ENCODE measurements around the gene KRT76.
"Not testable (repeated sequence)": the region's sequence is repeated elsewhere in the genome, so short reads cannot be mapped to it uniquely, and the experiment has no call there.

KRT76 gene

DNA sequence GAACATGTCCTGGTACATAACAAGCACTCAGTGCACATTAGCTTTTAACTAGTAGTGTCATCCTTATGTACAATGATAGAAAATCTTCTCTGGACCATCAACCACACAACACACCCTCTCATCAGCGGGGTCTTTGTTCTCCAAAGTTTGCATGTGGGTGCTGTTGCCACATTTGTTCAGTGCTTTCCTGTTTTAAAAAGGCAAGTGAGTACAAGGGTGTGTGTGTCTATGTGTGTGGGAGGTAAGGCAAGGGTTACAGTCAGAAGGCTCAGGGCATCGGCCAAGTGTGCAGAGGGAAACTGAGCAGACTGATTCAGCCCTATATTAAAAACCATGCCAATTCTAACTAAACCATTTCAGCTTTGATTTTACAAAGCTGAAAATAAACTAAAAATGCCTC lies 17.9 kb downstream of the KRT76 start:
- DNase-seq (ENCODE audit: low read depth), result no peak

DNA sequence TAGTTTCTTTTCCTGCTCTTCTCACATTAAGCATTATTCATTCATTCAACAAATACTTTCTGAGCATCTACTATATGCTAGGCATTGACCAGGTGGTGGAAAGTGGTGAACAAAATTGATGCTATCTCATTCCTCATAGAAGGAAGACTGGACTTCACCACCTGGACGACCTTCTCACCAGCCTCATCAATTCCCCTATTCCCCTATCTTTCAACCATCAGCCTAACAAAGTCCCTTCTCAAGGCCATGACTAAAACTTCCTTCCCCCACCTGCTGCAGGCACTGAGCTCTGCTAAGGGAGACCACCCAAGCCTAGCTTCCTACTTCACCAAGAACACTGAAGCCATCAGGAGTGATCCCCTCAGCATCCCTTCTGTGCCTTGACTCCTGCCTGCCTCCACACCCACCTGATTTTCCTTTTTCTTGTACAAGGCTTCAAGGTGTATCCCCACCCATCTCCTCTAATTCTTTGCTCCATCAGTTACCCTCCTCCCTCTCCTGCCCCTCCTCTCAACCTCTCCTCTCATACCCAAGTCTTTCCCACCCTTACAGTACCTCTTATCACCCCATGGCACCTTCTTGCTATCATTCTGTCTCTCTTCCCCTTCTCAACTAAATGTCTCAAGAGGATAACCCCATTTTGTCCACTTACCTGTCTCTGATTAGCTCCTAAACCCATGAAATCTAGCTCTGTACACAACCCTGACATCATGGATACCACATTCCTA lies 19.5 kb downstream of the KRT76 start:
- DNase-seq (ENCODE audit: low read depth), result no peak

DNA sequence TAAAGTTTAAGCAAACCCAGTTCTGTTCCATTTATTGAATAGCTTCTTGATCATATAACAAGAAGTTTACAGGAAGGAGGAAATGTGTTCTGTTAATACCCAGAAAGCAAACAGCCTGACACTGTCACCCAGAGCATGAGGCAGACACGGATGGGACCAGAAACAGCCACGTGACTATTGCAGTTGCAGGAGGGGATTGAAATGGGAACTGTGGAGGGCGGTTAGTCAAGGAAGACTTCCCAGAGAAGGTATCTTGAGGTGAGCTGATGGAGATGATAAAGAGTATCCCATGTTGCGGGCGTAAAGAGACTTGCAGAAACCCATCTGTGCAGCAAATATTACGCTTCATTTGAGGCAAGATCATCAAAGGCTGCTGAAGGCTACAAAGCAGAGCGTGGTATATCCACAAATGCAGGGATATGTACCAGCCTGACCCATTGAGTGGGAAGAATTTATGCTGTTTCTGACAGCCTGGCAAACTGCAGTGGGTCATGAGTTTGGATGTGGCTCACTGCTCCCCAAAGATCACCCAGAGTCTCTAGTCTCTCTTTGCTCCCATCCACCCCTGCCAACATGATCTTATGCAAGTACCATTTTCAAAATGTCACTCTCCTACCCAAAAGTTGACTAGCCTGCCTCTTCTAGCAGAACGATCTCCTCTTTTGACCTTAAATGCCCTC lies 20.7 kb downstream of the KRT76 start:
- DNase-seq (ENCODE audit: low read depth), result no peak

DNA sequence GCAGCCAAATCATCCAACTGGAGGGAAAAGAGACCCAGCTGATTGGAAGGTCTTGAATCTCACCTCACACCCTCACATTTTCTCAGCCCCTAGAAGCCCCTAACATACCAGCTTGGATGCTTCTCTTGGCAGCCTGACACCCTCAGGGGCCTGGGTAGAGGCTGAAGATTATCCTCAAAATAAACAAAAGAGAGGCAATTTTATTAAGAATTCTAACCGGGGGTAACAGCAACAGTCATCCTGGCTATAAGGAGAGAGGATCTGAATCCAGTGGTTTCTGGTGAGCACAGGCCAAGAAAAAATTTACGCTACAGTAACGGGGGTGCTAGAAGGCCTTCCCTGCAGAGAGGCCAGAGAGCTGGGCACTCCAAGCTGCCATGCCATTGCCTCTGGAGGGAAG lies 21.6 kb downstream of the KRT76 start:
- DNase-seq (ENCODE audit: low read depth), result no peak

DNA sequence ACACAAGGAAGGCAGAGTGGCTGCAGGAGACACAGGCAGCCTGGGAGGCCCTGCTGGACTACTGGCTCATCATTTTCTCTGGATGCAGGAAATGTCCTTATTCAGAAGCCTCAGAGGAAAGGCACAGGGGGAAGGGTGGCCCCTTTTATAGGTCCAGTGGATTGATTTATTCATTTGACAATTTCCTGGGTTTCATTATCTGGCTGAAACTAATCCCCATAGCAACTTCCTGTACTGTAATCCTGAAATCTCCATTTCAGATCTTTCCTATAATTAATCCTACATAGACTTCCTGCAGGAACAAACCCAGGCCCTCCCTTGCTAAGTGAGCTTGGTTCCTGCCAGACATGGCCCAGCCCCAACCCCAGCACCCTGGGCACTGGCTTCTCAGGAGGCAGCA lies 23.0 kb downstream of the KRT76 start:
- no peak for DNase-seq (ENCODE audit: low read depth)

DNA sequence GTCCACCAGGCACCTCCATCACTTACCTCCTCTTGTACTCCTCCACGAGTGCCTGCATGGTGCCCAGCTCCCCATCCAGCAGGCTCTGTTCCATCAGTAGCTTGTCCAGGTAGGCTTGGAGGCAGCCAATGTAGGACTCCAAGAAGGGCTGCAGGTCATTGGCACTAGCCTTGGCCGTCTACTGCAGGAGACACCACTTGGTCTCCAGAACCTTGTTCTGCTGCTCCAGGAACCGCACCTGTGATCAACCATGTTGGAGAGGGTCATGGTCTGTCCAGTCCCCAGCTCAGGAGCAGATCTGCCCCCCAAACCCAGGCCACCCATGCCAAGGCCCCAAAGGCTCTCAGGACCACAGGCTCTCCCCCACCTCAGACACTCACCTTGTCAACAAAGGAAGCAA lies 23.9 kb downstream of the KRT76 start:
- DNase-seq (ENCODE audit: low read depth), result no peak

DNA sequence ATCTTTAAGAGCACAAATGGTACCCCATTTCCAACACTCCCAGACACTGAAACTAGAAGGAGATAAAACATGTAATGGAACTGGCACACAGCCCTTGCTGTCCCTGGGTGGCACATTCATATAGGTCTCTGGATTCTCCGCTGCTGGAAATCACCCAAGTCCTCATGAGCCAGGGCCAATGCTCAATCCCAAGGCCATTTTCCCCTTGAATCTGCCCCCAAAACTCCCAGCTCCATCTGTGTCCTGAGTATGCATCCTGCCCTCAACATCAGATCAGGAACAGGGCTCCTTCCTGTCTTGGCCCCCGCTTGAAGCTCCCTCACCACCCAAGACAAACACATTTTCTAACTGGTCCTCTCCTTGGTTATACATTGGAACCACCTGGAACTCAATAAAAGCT lies 24.6 kb downstream of the KRT76 start:
- DNase-seq (ENCODE audit: low read depth), result no peak

DNA sequence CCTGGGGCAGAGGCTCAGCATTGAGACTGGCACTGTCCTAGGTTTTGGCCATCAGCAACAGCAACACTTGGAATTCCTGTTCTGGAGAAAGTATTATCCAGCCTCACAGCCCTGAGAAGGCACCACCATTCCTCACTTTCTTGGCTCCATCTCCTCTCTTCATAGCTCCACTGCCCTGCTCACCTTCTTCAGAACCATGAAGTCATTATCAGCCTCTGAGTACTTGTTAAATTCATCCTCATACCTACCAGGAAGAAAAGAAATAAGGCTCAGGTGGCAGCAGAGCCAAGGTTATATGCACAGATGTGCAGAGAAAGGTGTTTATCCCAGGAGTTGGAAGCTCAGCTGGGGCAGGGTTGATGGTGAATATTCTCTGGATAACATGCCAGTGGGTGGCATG lies 25.4 kb downstream of the KRT76 start:
- no peak for DNase-seq (ENCODE audit: low read depth)

DNA sequence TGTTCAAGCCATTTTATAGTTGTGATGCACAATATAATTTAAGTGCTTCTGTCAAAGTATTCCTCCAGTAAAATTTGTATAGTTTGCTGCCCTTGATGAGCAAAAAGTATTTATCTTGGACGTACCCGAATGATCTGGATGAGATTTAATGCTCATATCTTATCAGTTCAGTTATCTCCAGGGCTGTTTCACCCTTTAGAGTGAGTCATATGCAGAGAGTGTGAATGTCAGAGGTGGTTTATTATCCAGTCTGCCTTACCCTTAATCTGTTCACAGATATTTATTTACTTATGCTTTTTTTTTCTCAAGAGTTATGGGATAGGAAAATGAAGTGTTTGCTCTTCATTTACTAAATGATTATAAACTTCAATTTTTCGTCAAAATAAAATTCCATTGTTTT lies 26.6 kb downstream of the KRT76 start:
- DNase-seq (ENCODE audit: low read depth), result not testable (repeated sequence)

DNA sequence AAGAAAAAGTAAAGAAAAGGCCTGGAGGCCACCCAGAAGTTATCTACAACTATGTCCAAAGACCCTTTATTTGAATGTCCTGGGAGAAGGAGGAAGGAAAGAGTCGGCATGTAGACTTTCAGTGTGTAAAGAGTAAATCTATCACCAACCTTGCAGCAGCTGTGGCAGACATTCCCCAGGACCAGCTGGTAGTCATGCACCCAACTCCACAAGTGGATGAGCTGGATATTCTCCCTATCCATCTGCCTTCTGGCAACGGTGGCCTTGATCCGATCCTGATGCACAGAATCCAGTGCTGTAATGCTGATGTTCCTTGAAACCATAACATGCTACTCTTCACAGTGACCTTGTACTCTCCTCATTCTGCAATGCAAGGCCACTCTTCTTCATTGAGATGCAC lies 27.3 kb downstream of the KRT76 start:
- DNase-seq (ENCODE audit: low read depth), result no peak

DNA sequence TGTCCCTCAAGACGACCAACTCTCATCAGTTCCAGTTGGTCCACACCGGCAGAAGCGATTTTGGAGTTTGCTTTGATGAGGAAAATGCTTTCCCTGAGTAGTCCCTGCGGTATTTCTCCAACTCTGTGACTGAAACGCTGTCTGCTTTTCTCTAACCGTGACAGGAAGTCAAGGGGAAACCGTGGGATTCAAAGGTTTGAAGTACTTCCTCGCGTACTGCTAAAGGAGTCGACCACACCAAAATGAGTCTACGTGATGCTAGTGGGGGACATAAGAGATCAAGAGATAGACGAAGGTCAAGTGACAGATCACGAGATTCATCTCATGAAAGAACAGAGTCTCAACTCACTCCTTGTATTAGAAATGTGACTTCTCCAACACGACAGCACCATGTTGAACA lies 28.6 kb downstream of the KRT76 start:
- DNase-seq (ENCODE audit: low read depth), result no peak

DNA sequence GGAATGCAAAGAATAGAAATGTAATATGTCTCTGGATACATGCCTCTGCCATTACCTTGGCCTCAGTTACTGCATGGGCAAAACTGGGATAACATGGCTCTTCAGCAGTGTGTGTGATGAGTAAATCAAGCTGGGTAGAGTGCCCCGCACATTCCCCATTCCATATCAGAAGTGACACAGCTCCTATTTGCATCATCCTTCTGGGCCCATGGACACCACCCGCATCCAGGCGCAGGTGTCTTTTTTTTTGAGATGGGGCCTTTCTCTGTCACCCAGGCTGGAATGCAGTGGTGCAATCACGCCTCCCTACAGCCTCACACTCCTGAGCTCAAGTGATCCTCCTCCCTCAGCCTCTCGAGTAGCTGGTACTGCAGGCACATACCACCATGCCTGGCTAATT lies 31.6 kb downstream of the KRT76 start:
- no peak for DNase-seq (ENCODE audit: low read depth)

DNA sequence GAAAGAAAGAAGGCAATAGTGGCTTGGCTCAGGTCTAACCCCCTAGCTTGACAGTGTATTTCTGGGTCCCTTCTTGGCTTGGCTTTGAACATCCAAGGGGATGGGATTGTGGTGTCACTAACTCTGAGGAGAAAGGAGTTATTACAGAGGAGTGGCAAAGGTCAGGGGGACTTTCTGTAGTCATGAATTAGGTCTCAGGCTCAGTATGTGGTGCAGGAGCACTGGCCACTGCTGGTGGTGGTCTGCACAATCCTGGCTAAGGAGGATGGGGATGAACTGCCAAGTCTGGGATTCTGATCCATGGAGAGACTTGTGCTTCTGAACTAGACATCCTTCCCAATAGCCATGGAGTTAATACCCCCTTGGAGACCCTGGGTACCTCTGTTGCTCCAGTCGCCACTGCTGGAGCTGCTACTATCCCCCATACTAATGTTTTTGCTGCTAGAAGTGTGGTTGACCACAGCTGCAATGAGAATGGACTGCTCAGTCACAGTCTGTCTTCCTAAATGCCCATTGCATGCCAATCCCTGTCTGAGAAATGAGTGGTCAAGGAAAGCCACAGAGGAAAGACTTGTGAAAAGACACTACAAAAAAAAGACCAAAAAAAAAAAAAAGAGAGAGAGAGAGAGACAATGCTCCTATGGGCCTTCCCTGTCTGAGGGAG lies 32.5 kb downstream of the KRT76 start:
- DNase-seq (ENCODE audit: low read depth), result no peak

DNA sequence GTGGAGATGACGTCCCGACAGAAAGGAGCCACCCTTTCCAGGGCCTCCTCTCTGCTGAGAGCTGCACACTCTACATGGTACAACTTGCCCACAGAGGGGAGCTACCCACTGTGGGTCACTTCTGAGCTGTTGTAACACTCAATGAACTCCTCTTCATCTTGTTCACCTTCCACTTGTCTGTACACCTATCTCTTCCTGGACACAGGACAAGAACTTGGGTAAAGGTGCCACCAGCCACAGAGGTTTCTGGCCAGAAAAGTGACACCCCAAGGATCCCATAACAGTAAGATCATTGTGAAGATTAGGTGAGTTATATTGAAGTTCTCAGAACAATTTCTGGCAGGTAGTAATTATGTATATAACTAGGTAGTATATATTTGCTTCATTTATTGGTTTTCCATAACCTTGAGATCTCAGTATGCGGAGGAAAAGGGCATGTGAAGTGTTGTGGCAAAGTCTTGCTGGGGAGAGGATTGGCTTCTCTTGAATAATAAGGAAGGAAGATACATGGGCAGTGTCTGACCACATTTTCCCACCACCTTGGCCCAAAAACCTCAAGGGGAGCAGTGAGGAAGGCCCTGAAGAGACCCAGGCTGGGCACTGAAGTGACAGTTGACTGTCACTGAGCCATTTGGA lies 34.2 kb downstream of the KRT76 start:
- no peak for DNase-seq (ENCODE audit: low read depth)

DNA sequence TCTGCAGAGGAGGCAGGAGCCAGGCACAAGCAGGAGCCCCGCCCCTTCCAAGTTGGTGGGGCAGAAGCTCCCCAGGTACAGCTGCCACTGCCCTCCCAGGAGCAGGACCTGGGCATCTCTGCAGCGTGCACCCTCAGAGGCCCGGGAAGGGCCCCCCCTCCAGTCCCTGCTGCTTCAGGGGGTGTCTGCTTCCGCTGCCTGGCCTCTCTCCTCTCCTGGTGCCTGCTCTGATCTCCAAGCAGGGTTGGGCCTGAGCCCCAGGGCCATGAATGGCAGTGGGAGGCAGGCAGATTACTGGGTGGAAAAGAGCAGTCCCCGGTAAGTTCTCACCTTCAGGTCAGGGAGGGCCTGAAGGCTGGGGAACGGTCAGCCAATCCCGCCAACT lies 35.0 kb downstream of the KRT76 start:
- no peak for DNase-seq (ENCODE audit: low read depth)

DNA sequence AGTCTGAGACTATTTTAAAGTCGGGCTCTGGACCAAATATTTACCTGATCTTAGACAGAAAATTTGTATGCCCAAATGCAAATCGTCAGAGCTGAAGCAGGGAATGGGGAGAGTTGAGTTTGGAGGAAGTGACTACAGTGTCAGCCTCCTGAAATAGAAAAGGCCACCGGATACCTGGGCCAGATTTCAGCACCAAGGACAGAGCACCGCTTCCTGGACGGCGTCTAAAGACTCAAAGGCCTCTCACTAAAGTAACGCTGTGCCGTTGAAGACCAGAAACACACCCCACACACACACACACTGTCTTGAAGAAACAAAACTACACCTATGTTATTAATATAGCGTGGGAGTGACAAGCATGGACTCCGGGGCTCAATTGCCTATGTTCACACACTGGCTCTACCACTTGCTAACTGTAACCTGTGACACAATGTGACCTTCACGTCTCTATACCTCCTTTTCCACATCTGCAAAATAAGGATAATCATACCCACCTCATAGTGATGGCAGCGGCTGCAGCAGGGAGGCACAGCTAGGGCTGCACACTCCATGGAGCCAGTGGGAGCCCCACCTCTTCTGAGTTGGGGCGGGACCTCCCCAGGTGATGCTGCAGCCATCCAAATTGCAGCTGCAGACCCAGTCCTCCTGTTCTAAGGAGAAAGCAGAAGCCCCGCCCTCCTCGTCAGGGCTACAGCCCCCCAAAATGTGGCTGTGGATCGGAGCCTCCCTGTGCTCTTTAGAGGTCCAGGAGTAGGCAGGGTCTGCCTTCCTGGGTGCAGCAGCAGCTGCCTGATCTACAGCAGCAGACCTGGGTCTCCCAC lies 35.6 kb downstream of the KRT76 start:
- peak; percentile 26 for DNase-seq (ENCODE audit: low read depth)

DNA sequence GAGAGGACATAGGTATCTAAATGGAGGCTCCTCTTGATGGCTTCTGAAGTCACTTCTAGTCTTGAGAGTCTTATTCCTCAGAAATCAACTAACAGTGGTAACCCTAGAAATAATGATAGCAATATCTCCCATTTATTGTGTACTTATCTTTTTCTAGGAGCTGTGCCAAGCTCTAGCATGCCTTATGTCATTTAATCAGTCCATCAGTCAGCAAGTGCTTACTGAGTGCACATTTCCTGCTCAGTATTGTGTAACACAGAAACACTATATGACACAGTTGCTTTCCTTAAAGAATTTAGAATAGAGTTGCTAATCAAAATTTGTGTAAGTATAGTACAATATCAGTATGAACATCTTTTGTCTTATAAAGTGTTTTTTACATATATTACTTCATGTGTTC lies 36.6 kb downstream of the KRT76 start:
- no peak for DNase-seq (ENCODE audit: low read depth)

DNA sequence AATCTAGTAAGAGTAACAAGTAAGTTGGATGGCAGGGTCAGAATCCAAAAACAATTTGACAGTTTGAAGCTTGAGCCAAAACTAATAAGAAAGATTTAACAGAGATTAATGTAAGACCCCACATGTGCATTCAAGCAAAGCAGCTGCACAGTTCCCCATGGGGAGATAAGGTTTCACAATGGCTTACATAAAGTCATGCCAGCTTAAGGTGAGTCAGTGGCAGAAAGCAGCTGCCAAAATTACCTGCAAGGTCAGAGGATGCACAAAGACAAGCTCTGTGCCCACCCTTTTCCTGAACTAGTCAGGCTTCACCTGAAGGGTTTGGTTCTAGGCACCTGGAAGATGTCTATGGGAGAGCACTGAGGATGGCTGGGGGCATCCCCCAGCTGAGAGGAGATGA lies 37.2 kb downstream of the KRT76 start:
- DNase-seq (ENCODE audit: low read depth), result no peak

DNA sequence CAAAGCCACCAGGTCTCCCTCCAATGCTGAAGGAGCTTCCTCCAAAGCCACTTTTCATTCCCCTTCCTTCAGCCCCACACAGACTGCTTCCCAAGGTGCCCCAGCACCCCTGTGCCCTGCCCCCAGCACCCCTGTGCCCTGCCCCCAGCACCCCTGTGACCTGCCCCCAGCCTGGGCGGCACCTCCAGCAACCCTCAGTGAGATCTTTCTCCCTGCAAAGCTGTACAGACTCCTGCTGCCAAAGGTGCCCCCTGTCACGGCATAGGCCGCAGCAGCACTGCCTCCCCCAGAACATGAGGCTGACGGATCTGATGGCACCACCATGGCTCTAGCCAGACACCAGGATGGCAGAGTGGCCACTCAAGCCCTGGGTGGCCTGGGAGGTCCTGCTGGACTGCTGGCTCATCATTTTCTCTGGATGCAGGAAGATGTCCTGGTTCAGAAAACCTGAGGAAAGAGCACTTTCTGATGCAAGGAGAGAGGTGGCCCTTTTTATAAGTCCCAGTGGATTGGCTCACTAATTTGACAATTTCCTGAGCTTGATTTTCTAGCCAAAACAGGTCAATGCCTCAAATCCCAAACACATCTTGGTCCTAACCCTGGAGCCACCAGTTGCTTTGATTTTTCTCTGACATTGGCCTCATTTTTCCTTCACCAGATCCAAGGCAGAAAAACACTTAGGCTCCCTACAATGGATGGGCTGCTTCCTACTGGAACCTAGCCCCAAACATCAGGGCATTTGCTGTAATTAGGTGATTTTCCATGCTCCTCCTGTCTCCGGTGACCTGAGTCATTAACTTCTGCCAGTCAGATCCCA lies 41.1 kb downstream of the KRT76 start:
- no peak for DNase-seq (ENCODE audit: low read depth)

DNA sequence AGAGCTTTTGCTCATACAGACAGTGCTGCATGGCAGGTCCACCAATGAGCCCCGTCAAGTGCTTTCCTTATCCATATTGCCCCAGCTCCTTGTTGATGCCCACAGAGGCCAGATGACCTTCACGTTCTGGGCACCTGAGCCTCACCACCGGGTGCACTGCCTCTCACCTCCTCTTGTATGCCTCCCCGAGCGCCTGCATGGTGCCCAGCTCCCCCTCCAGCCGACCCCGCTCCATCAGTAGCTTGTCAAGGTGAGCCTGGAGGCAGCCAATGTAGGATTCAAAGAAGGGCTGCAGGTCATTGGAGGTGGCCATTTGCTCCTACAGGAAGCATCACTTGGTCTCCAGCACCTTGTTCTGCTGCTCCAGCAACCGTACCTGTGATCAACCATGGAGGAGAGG lies 42.0 kb downstream of the KRT76 start:
- DNase-seq (ENCODE audit: low read depth), result no peak

DNA sequence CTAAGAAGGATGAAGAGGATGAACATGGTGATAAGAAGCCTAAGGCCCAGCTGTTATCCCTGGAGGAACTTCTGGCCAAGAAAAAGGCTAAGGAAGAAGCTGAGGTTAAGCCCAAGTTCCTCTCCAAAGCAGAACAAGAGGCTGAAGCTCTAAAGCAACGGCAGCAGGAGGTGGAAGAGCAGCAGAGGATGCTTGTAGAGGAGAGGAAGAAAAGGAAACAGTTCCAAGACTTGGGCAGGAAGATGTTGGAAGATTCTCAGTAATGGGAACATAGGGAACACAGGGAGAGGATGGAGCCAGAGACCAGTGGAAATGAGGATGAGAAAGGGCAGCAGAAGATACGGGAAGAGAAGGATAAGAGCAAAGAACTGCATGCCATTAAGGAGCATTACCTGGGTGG lies 46.4 kb downstream of the KRT76 start:
- no peak for DNase-seq (ENCODE audit: low read depth)
